ENCODE results near the gene DIP2C. TPM values are rescaled to one million over a fixed set of nuclear protein-coding genes. Genes with fewer than 3 reads are reported as not detected.
"Not testable (repeated sequence)": the region's sequence is repeated elsewhere in the genome, so short reads cannot be mapped to it uniquely, and the experiment has no call there.

DIP2C gene
- total and polyA plus RNA-seq, 2 experiments from 2014 or later: 9.1 to 15.8 TPM

- Histone ChIP-seq H3K4me1 (ENCODE audit: low read depth) (peaks cover 22% of the 10 kb centered on the region), H3K27ac (no peak overlapping the region), H3K36me3 (no peaks in the 10 kb centered on the region), H3K27me3 (no peaks in the 10 kb centered on the region), H3K9me3 (ENCODE audit: low read depth) (no peaks in the 10 kb centered on the region), H3K4me3 (no peak overlapping the region)
- no peak for DNase-seq (ENCODE audit: low read depth in 1 of 2, low spot score in 1 of 2)
- TF ChIP-seq CTCF (IDR thresholded peaks at IDR 0.05; ENCODE audit: low read depth, low read length): no peak
Observed at GRCh38 chr10:513393-513792, 176.1 kb downstream of the DIP2C start.

GRCh38 chr10:512661-513060 is 176.8 kb downstream of the DIP2C start:
- H3K4me1 ChIP-seq (ENCODE audit: low read depth): peaks cover 22% of the 10 kb centered on the region
- not testable (repeated sequence) for H3K27me3 ChIP-seq; DNase-seq (ENCODE audit: low read depth in 1 of 2, low spot score in 1 of 2); H3K27ac ChIP-seq; H3K4me3 ChIP-seq; H3K36me3 ChIP-seq; H3K9me3 ChIP-seq (ENCODE audit: low read depth)

- no peaks in the 10 kb centered on the region for H3K9me3 ChIP-seq (ENCODE audit: low read depth)
- no peaks in the 10 kb centered on the region for H3K36me3 ChIP-seq
- peaks cover 22% of the 10 kb centered on the region for H3K4me1 ChIP-seq (ENCODE audit: low read depth)
- TF ChIP-seq CTCF (IDR thresholded peaks at IDR 0.05; ENCODE audit: low read depth, low read length): no peak
- peak overlapping the region; percentile 64 for H3K27ac ChIP-seq
- peak in 1 of 2 donors; percentile 70 for DNase-seq (ENCODE audit: low read depth in 1 of 2, low spot score in 1 of 2)
- no peak overlapping the region for H3K4me3 ChIP-seq
- no peaks in the 10 kb centered on the region for H3K27me3 ChIP-seq
Observed at GRCh38 chr10:511849-512191, 177.6 kb downstream of the DIP2C start.

GRCh38 chr10:511101-511848 is 178.2 kb downstream of the DIP2C start:
- Histone ChIP-seq H3K36me3 (no peaks in the 10 kb centered on the region), H3K4me1 (ENCODE audit: low read depth) (peaks cover 22% of the 10 kb centered on the region), H3K27ac (peak overlapping the region; percentile 64), H3K4me3 (no peak overlapping the region), H3K27me3 (no peaks in the 10 kb centered on the region), H3K9me3 (ENCODE audit: low read depth) (no peaks in the 10 kb centered on the region)
- DNase-seq (ENCODE audit: low read depth in 1 of 2, low spot score in 1 of 2): peak; percentile 94 to 96
- peak; percentile 98 for TF ChIP-seq CTCF (IDR thresholded peaks at IDR 0.05; ENCODE audit: low read depth, low read length)

- Histone ChIP-seq H3K27ac (no peak overlapping the region), H3K9me3 (ENCODE audit: low read depth) (no peaks in the 10 kb centered on the region), H3K36me3 (no peaks in the 10 kb centered on the region), H3K4me1 (ENCODE audit: low read depth) (peaks cover 22% of the 10 kb centered on the region), H3K27me3 (no peaks in the 10 kb centered on the region), H3K4me3 (no peak overlapping the region)
- TF ChIP-seq CTCF (IDR thresholded peaks at IDR 0.05; ENCODE audit: low read depth, low read length): no peak
- DNase-seq (ENCODE audit: low read depth in 1 of 2, low spot score in 1 of 2): peak in 1 of 2 donors; percentile 12
Observed at GRCh38 chr10:510415-510881, 179.0 kb downstream of the DIP2C start.

GRCh38 chr10:509361-510102 is 179.9 kb downstream of the DIP2C start:
- peaks cover 22% of the 10 kb centered on the region for H3K4me1 ChIP-seq (ENCODE audit: low read depth)
- no peak overlapping the region for H3K4me3 ChIP-seq
- no peak for DNase-seq (ENCODE audit: low read depth in 1 of 2, low spot score in 1 of 2)
- H3K9me3 ChIP-seq (ENCODE audit: low read depth): no peaks in the 10 kb centered on the region
- H3K27ac ChIP-seq: no peak overlapping the region
- H3K36me3 ChIP-seq: no peaks in the 10 kb centered on the region
- TF ChIP-seq CTCF (IDR thresholded peaks at IDR 0.05; ENCODE audit: low read depth, low read length): no peak
- peaks cover 3% of the 10 kb centered on the region for H3K27me3 ChIP-seq
